K562 (cell line): Measurements from ENCODE around the gene DSG2. TPM values are rescaled to one million over a fixed set of nuclear protein-coding genes. Genes with fewer than 3 reads are reported as not detected.
A peak's percentile ranks its signal among the peaks of the same experiment; 100 is the strongest.

ENCODE experiments used
- ATAC-seq: fragments of 200-7000 bp; cut with Tn5 transposase; 3 replicates; pipeline ENCODE4 v1.9.1; 2020; ENCODE audit warnings: moderate library complexity
- BruUV-seq: library from RNA; stranded (reverse); fragments of 400-500 nt; replicated peaks from 2 replicates; lab custom pipeline; 2021; lab: Mats Ljungman, UMichigan
- CTCF ChIA-PET: fragments of 300-600 bp; formaldehyde crosslinking; extraction: SDS; loops from one replicate; lab custom pipeline; 2021; ENCODE audit warnings: low intra/inter-chr PET ratio; lab: Yijun Ruan, JAX
- POLR2A ChIA-PET: fragments of 300-600, 350-650 bp; sonication (Branson Sonifier 250); formaldehyde crosslinking; extraction: SDS; loops from one replicate; lab custom pipeline; 2021; ENCODE audit warnings: antibody characterized with exemption, inconsistent platforms; lab: Yijun Ruan, JAX
- DNase-seq, 4 experiments: peaks; one replicate each; pipeline versions ENCODE4 v3.0.0 to v3.0.0-alpha.2; 2011 to 2018; ENCODE audit warnings: low spot score in 3 of 4, mixed read lengths in 3 of 4; ENCODE audit errors: extremely low read depth in 1 of 4
- FAIRE-seq: peaks from 2 replicates; lab custom pipeline; 2011; peaks lifted over from hg19 to GRCh38; lab: Jason Lieb, UNC
- H2AFZ ChIP-seq: 2 replicates; pipeline ENCODE4 v1.6.0; 2011; ENCODE audit warnings: low read depth, low read length, control low read depth, inconsistent platforms
- H3K27ac ChIP-seq: fragments of 200-600 bp; 3 replicates; pipeline ENCODE4 v1.8.0; 2011; ENCODE audit warnings: low read depth, mild to moderate bottlenecking, control low read depth, inconsistent platforms, low read length, moderate library complexity, mixed read lengths; ENCODE audit errors: extremely low read depth
- H3K27me3 ChIP-seq, 2 experiments: fragments of 300-600 bp in 1 of 2; 2 replicates in 1 of 2; 3 replicates in 1 of 2; pipeline versions ENCODE4 v1.6.0 to v1.8.0; 2011; ENCODE audit warnings: inconsistent platforms in 2 of 2, low read length in 2 of 2, mild to moderate bottlenecking in 1 of 2, mixed read lengths in 1 of 2, moderate library complexity in 1 of 2; ENCODE audit not compliant: control insufficient read depth in 2 of 2, insufficient read depth in 2 of 2
- H3K36me3 ChIP-seq: fragments of 300-600 bp; 3 replicates; pipeline ENCODE4 v1.8.0; 2011; ENCODE audit warnings: mild to moderate bottlenecking, low read length, inconsistent platforms; ENCODE audit not compliant: control insufficient read depth, insufficient read depth
- H3K4me1 ChIP-seq, 2 experiments: fragments of 200-600 bp in 1 of 2; replicated peaks in 1 of 2; 2 replicates in 1 of 2; 3 replicates in 1 of 2; pipeline versions ENCODE4 v1.5.1 to v1.8.0; 2011; ENCODE audit warnings: inconsistent platforms in 2 of 2, low read length in 2 of 2, mild to moderate bottlenecking in 1 of 2, mixed read lengths in 1 of 2, moderate library complexity in 1 of 2; ENCODE audit not compliant: control insufficient read depth in 2 of 2, insufficient read depth in 2 of 2
- H3K4me2 ChIP-seq: 2 replicates; pipeline ENCODE4 v1.6.1; 2011; ENCODE audit warnings: low read length, control low read depth, inconsistent platforms, mixed read lengths; ENCODE audit not compliant: insufficient read depth
- H3K4me3 ChIP-seq: fragments of 200-600 bp; sonication (generic), shearing (Covaris generic); 2 replicates; pipeline ENCODE4 v1.5.1; 2016; ENCODE audit warnings: control low read depth, inconsistent platforms
- H3K79me2 ChIP-seq: fragments of 200-600 bp; 3 replicates; pipeline ENCODE4 v1.8.0; 2011; ENCODE audit warnings: low read length, inconsistent platforms; ENCODE audit not compliant: control insufficient read depth, insufficient read depth
- H3K9ac ChIP-seq, 2 experiments: 2 replicates each; pipeline versions ENCODE4 v1.6.0 to v1.6.1; 2011; ENCODE audit warnings: low read depth in 2 of 2, low read length in 2 of 2, control low read depth in 1 of 2, inconsistent platforms in 1 of 2, mild to moderate bottlenecking in 1 of 2, mixed read lengths in 1 of 2; ENCODE audit not compliant: insufficient read depth in 1 of 2
- H3K9me1 ChIP-seq: one replicate; pipeline ENCODE4 v1.6.0; 2011; ENCODE audit warnings: inconsistent platforms, mild to moderate bottlenecking, low read length, moderate library complexity; ENCODE audit not compliant: control insufficient read depth, insufficient read depth
- H3K9me3 ChIP-seq: replicated peaks from 2 replicates; pipeline ENCODE4 v1.5.1; 2011; ENCODE audit warnings: low read depth, low read length, inconsistent platforms; ENCODE audit not compliant: control insufficient read depth, insufficient read depth
- H4K20me1 ChIP-seq: replicated peaks from 2 replicates; pipeline ENCODE4 v1.6.1; 2011; ENCODE audit warnings: low read length, inconsistent platforms, mixed read lengths; ENCODE audit not compliant: control insufficient read depth, insufficient read depth
- ELK3 ChIP-seq: fragments of 450-650 bp; formaldehyde crosslinking; IDR thresholded peaks from 2 replicates; pipeline ENCODE4 v1.4.0; 2020; ENCODE audit warnings: mild to moderate bottlenecking
- ESRRA ChIP-seq: fragments of 450-650 bp; IDR thresholded peaks from 2 replicates; pipeline ENCODE4 v1.6.1; 2014; ENCODE audit warnings: low read depth, mild to moderate bottlenecking, moderate library complexity, borderline replicate concordance
- FOXM1 ChIP-seq, 2 experiments: fragments of 450-650 bp in 1 of 2; sonication (generic) in 1 of 2; formaldehyde crosslinking in 1 of 2; IDR thresholded peaks; 2 replicates each; pipeline versions ENCODE4 v1.6.1 to v1.9.0; 2017 to 2022; ENCODE audit warnings: low read depth in 2 of 2, mild to moderate bottlenecking in 2 of 2, missing genetic modification reagents in 1 of 2, moderate library complexity in 1 of 2
- GATAD2B ChIP-seq: fragments of 450-650 bp; IDR thresholded peaks from 2 replicates; pipeline ENCODE4 v1.6.1; 2017; ENCODE audit warnings: mild to moderate bottlenecking, borderline replicate concordance
- GMEB1 ChIP-seq: fragments of 250-450 bp; sonication (Bioruptor Pico); IDR thresholded peaks from 2 replicates; pipeline ENCODE4 v1.4.0; 2020; ENCODE audit warnings: mild to moderate bottlenecking
- NONO ChIP-seq, 2 experiments: fragments of 200-400 bp in 1 of 2; fragments of 450-650 bp in 1 of 2; formaldehyde crosslinking in 1 of 2; IDR thresholded peaks; 2 replicates each; pipeline ENCODE4 v1.6.1; 2017; ENCODE audit warnings: low read depth in 2 of 2, mild to moderate bottlenecking in 2 of 2, moderate library complexity in 2 of 2, low read length in 1 of 2
- PCBP2 ChIP-seq: fragments of 200-400 bp; formaldehyde crosslinking; IDR thresholded peaks from 2 replicates; pipeline ENCODE4 v1.6.1; 2018; ENCODE audit warnings: low read length, low read depth, mild to moderate bottlenecking, moderate library complexity; ENCODE audit not compliant: poor library complexity, severe bottlenecking
- RFX1 ChIP-seq: fragments of 450-650 bp; IDR thresholded peaks from 2 replicates; pipeline ENCODE4 v1.6.1; 2016; ENCODE audit warnings: mild to moderate bottlenecking, moderate library complexity
- SAFB ChIP-seq: fragments of 200-400 bp; formaldehyde crosslinking; IDR thresholded peaks from 2 replicates; pipeline ENCODE4 v1.6.1; 2017; ENCODE audit warnings: low read depth, low read length, borderline replicate concordance
- SPI1 ChIP-seq: IDR thresholded peaks from 2 replicates; pipeline ENCODE4 v1.6.1; 2011; ENCODE audit warnings: low read depth, low read length, control low read depth, borderline replicate concordance
- TGIF2 ChIP-seq: sonication (generic); formaldehyde crosslinking; IDR thresholded peaks from 2 replicates; pipeline ENCODE4 v1.8.1; 2022; ENCODE audit warnings: mild to moderate bottlenecking, missing genetic modification reagents, moderate library complexity
- WGBS: fragments of 100-300 bp; shearing (Covaris generic); methylation state at CpG from one replicate; pipeline ENCODE4 v1.1.6; 2016; ENCODE audit warnings: low coverage, mixed read lengths; ENCODE audit not compliant: insufficient coverage; ENCODE audit errors: missing lambda C conversion rate; 5-methylcytosine and 5-hydroxymethylcytosine counted together
- in situ Hi-C: fragments of 300-500 bp; cut with MboI; formaldehyde crosslinking; loops from 4 replicates; pipeline ENCODE4 v1.15.0; 2018; ENCODE audit warnings: inconsistent platforms, mixed read lengths
- intact Hi-C: fragments of 100-400 bp; cut with micrococcal nuclease; formaldehyde crosslinking; loops from 2 replicates; pipeline ENCODE4 v1.14.2; 2022
- polyA plus RNA-seq, 8 experiments: library from polyadenylated mRNA; depleted of rRNA in 4 of 8; stranded (reverse) in 5 of 8; unstranded in 3 of 8; fragments of >200 nt; fragmentation: Nextera tagmentation in 2 of 8; fragmentation: Illumina TruSeq in 1 of 8; extraction: Ambion mirVana in 2 of 8; extraction: Trizol in 1 of 8; gene quantifications; 2 replicates each; pipeline versions ENCODE4 v1.2.1 to v1.2.3, GENCODE V29; 2011 to 2014; ENCODE audit warnings: inconsistent platforms in 1 of 8, missing spikeins in 1 of 8
- total RNA-seq, 7 experiments: library from RNA; depleted of rRNA in 6 of 7; stranded (reverse); fragments of >200 nt in 6 of 7; fragmentation: Illumina TruSeq in 2 of 7; extraction: Trizol in 2 of 7; gene quantifications; 2 replicates each; pipeline versions ENCODE4 v1.2.1 to v1.2.3, GENCODE V29; 2011 to 2021; ENCODE audit warnings: low replicate concordance in 1 of 7
- TF ChIP-seq, protein P1 (sequence below): fragments of 250-450 bp; sonication (Bioruptor Pico); IDR thresholded peaks from 2 replicates; pipeline ENCODE4 v1.8.0; 2022; ENCODE audit warnings: inconsistent platforms

DSG2 gene
- total and polyA plus RNA-seq, 9 of the 15 experiments (the other 6 are each of a cell fraction or from before 2014, with no cell fraction given) = 16.9 to 68.6 (median 41.3) TPM

GRCh38 chr18:31500051-31500688 is 2.2 kb downstream of the DSG2 start:
- peaks cover 10 to 24% of the 10 kb centered on the region in 2 experiments for H3K4me1 ChIP-seq
- no peak for ATAC-seq
- H4K20me1 ChIP-seq = no peaks in the 10 kb centered on the region; the same call in 1 of the 2 replicates
- H3K27ac ChIP-seq = peak overlapping the region; percentile 4; the same call in 1 of the 3 replicates
- in situ Hi-C loops (no loop called here), intact Hi-C loops (no loop called here)
- H3K36me3 ChIP-seq = peaks cover 6% of the 10 kb centered on the region; the same call in 2 of the 3 replicates
- H3K9ac ChIP-seq = peak overlapping the region in 1 of 2 experiments; percentile 40; a peak in 1 of 4 replicates
- CTCF ChIA-PET = no interaction called here
- H3K27me3 ChIP-seq = no peaks in the 10 kb centered on the region
- WGBS = 58% methylated on average over 6 of the region's 6 CpGs
- no peaks in the 10 kb centered on the region for H3K9me1 ChIP-seq
- DNase-seq = peak in 1 of 4 experiments; percentile 33
- peak overlapping the region; percentile 63 for H3K4me2 ChIP-seq
- peaks cover 62% of the 10 kb centered on the region for H3K79me2 ChIP-seq
- POLR2A ChIA-PET = interaction anchor here (0.6 to 1.4 kb wide), 4 partner anchors 8 to 523 kb away, joined by 3 to 4 read pairs (median 3); no protein-coding TSS in a partner anchor
- 0 out of 2 replicates have a peak, but pooled peaks have one; percentile 31 for TF ChIP-seq SPI1
- no peak for TF ChIP-seq FOXM1 (IDR thresholded peaks at IDR 0.05; ENCODE audit: low read depth)
- no peak for TF ChIP-seq FOXM1 (CRISPR knock-in tag; IDR thresholded peaks at IDR 0.05; ENCODE audit: low read depth)
- no peak for TF ChIP-seq NONO (IDR thresholded peaks at IDR 0.05; ENCODE audit: low read depth in 2 of 2, low read length in 1 of 2)
- TF ChIP-seq PCBP2 = no peak
- TF ChIP-seq RFX1 = peak; percentile 56
- TF ChIP-seq SAFB = no peak
- no peak for TF ChIP-seq GATAD2B
- TF ChIP-seq TGIF2 (CRISPR knock-in tag) = no peak
- no peak for TF ChIP-seq GMEB1 (CRISPR knock-in tag)
- TF ChIP-seq ESRRA = no peak
- TF ChIP-seq, protein P1, sequence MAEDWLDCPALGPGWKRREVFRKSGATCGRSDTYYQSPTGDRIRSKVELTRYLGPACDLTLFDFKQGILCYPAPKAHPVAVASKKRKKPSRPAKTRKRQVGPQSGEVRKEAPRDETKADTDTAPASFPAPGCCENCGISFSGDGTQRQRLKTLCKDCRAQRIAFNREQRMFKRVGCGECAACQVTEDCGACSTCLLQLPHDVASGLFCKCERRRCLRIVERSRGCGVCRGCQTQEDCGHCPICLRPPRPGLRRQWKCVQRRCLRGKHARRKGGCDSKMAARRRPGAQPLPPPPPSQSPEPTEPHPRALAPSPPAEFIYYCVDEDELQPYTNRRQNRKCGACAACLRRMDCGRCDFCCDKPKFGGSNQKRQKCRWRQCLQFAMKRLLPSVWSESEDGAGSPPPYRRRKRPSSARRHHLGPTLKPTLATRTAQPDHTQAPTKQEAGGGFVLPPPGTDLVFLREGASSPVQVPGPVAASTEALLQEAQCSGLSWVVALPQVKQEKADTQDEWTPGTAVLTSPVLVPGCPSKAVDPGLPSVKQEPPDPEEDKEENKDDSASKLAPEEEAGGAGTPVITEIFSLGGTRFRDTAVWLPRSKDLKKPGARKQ (CRISPR knock-in tag) = no peak
- TF ChIP-seq ELK3 (CRISPR knock-in tag) = no peak
- H2AFZ ChIP-seq = no peak overlapping the region
- BruUV-seq = no TSS peak
- H3K9me3 ChIP-seq = 0 out of 2 replicates have a peak, but pooled peaks cover 2% of the 10 kb centered on the region
- peak; percentile 29 for FAIRE-seq
- H3K4me3 ChIP-seq = no peak overlapping the region
